PC-3 (cell line): ENCODE measurements around the gene CORO6. TPM values are rescaled to one million over a fixed set of nuclear protein-coding genes. Genes with fewer than 3 reads are reported as not detected.

Experiments
- ATAC-seq: fragments of 200-7000 bp; cut with Tn5 transposase; 2 replicates; pipeline ENCODE4 v1.9.1; 2020; ENCODE audit warnings: mild to moderate bottlenecking, moderate library complexity
- BruUV-seq: library from RNA; stranded (reverse); fragments of 400-500 nt; replicated peaks from 2 replicates; lab custom pipeline; 2021; lab: Mats Ljungman, UMichigan
- CTCF ChIA-PET: fragments of 300-600 bp; sonication (Branson Sonifier 250); formaldehyde crosslinking; loops from one replicate; lab custom pipeline; 2022; ENCODE audit warnings: antibody characterized with exemption; lab: Charles Lee
- POLR2A ChIA-PET: fragments of 300-600 bp; sonication (Branson Sonifier 250); formaldehyde crosslinking; loops from one replicate; lab custom pipeline; 2022; ENCODE audit warnings: antibody characterized with exemption; ENCODE audit not compliant: unreplicated experiment; lab: Charles Lee
- DNase-seq: peaks from one replicate; pipeline ENCODE4 v3.0.0-alpha.2; 2015
- H2AFZ ChIP-seq: fragments of 300-600 bp; sonication (generic); 2 replicates; pipeline ENCODE4 v1.6.0; 2016; ENCODE audit warnings: antibody characterized with exemption, low read length
- H3F3A ChIP-seq: fragments of 300-600 bp; sonication (generic); one replicate; pipeline ENCODE4 v1.6.0; 2017; ENCODE audit warnings: antibody characterized with exemption, low read length, control low read depth, mild to moderate bottlenecking; ENCODE audit not compliant: unreplicated experiment
- H3K27ac ChIP-seq: fragments of 300-600 bp; sonication (generic); 2 replicates; pipeline ENCODE4 v1.5.1; 2016; ENCODE audit warnings: mild to moderate bottlenecking, low read length
- H3K27me3 ChIP-seq: fragments of 300-600 bp; sonication (generic); 2 replicates; pipeline ENCODE4 v1.6.1; 2016; ENCODE audit warnings: low read length, mixed read lengths
- H3K36me3 ChIP-seq: fragments of 300-600 bp; sonication (generic); 2 replicates; pipeline ENCODE4 v1.6.1; 2016; ENCODE audit warnings: low read depth, mixed run types, low read length, mixed read lengths
- H3K4me1 ChIP-seq: fragments of 300-600 bp; sonication (generic); 2 replicates; pipeline ENCODE4 v1.5.1; 2016; ENCODE audit warnings: low read length; ENCODE audit not compliant: insufficient read depth
- H3K4me2 ChIP-seq: fragments of 300-600 bp; sonication (generic); 2 replicates; pipeline ENCODE4 v1.6.0; 2016; ENCODE audit warnings: low read length
- H3K4me3 ChIP-seq: fragments of 300-600 bp; sonication (generic); 2 replicates; pipeline ENCODE4 v1.5.1; 2016; ENCODE audit warnings: mild to moderate bottlenecking, low read length, mixed read lengths
- H3K79me2 ChIP-seq: fragments of 300-600 bp; sonication (generic); 2 replicates; pipeline ENCODE4 v1.6.1; 2017; ENCODE audit warnings: low read length, mixed read lengths
- H3K9ac ChIP-seq: fragments of 300-600 bp; sonication (generic); 2 replicates; pipeline ENCODE4 v1.6.0; 2016; ENCODE audit warnings: mild to moderate bottlenecking, low read length
- H3K9me2 ChIP-seq: fragments of 300-600 bp; sonication (generic); replicated peaks from 2 replicates; pipeline ENCODE4 v1.6.1; 2016; ENCODE audit warnings: mixed run types, low read length, mixed read lengths
- H3K9me3 ChIP-seq: fragments of 300-600 bp; sonication (generic); 2 replicates; pipeline ENCODE4 v1.6.1; 2016; ENCODE audit warnings: low read length, mixed read lengths
- H4K20me1 ChIP-seq: fragments of 300-600 bp; sonication (generic); 2 replicates; pipeline ENCODE4 v1.6.1; 2016; ENCODE audit warnings: low read length, mixed read lengths
- EZH2 ChIP-seq: fragments of 300-600 bp; sonication (generic); IDR thresholded peaks from one replicate; pipeline ENCODE4 v1.6.1; 2017; ENCODE audit warnings: antibody characterized with exemption, mild to moderate bottlenecking, low read length; ENCODE audit not compliant: unreplicated experiment
- EZH2phosphoT487 ChIP-seq: fragments of 300-600 bp; sonication (generic); IDR thresholded peaks from 2 replicates; pipeline ENCODE4 v1.6.1; 2018; ENCODE audit warnings: mild to moderate bottlenecking, antibody characterized with exemption, low read length, borderline replicate concordance
- intact Hi-C: fragments of 100-400 bp; cut with micrococcal nuclease; formaldehyde crosslinking; loops from 2 replicates; pipeline ENCODE4 v1.9.0; 2023
- total RNA-seq: library from RNA; depleted of rRNA; stranded (reverse); fragments of >200 nt; gene quantifications from 2 replicates; pipeline ENCODE4 v1.2.3, GENCODE V29; 2014
- TF ChIP-seq, protein P1 (sequence below): fragments of 300-600 bp; sonication (generic); conservative IDR thresholded peaks from 2 replicates; pipeline ENCODE4 v1.5.1; 2017; ENCODE audit warnings: antibody characterized with exemption, low read depth, mild to moderate bottlenecking, low read length

Gene CORO6
- total RNA-seq, 1 experiment from 2014 or later = 0.44 TPM

DNA sequence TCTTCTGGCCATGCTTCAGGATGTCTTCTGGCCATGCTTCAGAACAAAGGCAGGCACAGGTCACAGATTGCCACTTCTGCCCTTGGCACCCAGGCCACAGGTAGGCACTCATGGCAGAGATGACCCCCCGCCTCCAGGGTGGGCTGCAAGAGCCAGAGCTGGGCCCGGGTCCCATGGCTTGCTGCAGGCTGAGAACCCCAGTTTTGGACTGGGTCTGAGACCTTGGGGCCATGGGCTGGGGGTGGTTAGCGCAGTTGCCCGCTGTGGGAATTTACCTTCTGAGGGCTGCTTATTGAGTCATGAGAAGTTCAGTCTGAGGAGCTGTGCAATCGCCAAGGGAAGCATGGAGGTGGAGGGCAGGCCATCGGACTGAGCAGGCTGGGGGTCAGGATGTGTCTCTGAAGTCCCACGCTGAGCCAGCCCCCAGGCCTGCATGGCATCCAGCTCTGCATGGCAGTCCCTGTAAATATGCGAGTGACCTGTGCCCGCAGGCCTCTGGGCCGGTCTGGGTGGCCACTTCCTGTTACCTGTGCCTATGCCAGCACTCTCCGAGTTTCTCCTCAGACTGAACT, 28.1 kb downstream of the CORO6 start:
- no peak for ATAC-seq
- Histone ChIP-seq H3K4me1 (peaks cover 42% of the 10 kb centered on the region), H4K20me1 (no peaks in the 10 kb centered on the region), H3K4me3 (peak overlapping the region; percentile 75), H3K9ac (no peak overlapping the region), H3K36me3 (no peaks in the 10 kb centered on the region), H3K9me3 (no peaks in the 10 kb centered on the region), H3K79me2 (peaks cover 8% of the 10 kb centered on the region; the same call in 1 of the 2 replicates), H3K27ac (no peak overlapping the region), H3K27me3 (no peaks in the 10 kb centered on the region), H3K9me2 (no peaks in the 10 kb centered on the region), H3F3A (no peaks in the 10 kb centered on the region), H2AFZ (no peak overlapping the region), H3K4me2 (peak overlapping the region; percentile 89)
- ChIA-PET CTCF (no interaction called here), POLR2A (no interaction called here)
- intact Hi-C loops = no loop called here
- no peak for DNase-seq
- no TSS peak for BruUV-seq
- TF ChIP-seq, protein P1, sequence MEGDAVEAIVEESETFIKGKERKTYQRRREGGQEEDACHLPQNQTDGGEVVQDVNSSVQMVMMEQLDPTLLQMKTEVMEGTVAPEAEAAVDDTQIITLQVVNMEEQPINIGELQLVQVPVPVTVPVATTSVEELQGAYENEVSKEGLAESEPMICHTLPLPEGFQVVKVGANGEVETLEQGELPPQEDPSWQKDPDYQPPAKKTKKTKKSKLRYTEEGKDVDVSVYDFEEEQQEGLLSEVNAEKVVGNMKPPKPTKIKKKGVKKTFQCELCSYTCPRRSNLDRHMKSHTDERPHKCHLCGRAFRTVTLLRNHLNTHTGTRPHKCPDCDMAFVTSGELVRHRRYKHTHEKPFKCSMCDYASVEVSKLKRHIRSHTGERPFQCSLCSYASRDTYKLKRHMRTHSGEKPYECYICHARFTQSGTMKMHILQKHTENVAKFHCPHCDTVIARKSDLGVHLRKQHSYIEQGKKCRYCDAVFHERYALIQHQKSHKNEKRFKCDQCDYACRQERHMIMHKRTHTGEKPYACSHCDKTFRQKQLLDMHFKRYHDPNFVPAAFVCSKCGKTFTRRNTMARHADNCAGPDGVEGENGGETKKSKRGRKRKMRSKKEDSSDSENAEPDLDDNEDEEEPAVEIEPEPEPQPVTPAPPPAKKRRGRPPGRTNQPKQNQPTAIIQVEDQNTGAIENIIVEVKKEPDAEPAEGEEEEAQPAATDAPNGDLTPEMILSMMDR = no peak
- TF ChIP-seq EZH2 (no peak), EZH2phosphoT487 (no peak)

- BruUV-seq = no TSS peak
- Histone ChIP-seq H3K79me2 (peaks cover 9% of the 10 kb centered on the region), H3K4me2 (peak overlapping the region; percentile 89), H3K9me2 (no peaks in the 10 kb centered on the region), H3K27me3 (no peaks in the 10 kb centered on the region), H4K20me1 (no peaks in the 10 kb centered on the region), H3K27ac (no peak overlapping the region), H3K36me3 (no peaks in the 10 kb centered on the region), H3K9me3 (no peaks in the 10 kb centered on the region), H3K4me1 (peaks cover 42% of the 10 kb centered on the region), H3F3A (no peaks in the 10 kb centered on the region), H2AFZ (peak overlapping the region; percentile 86), H3K9ac (peak overlapping the region; percentile 51), H3K4me3 (peak overlapping the region; percentile 75)
- ATAC-seq = no peak
- TF ChIP-seq, protein P1 = peak; percentile 37; the same call in 1 of the 2 replicates
- no peak for TF ChIP-seq EZH2
- DNase-seq = peak; percentile 6
- POLR2A ChIA-PET = no interaction called here
- CTCF ChIA-PET = no interaction called here
- intact Hi-C loops = no loop called here
Observed at GRCh38 chr17:29593591-29594518, 28.9 kb downstream of the CORO6 start.
